ENCODE measurements around the gene OLFML2A. TPM values are rescaled to one million over a fixed set of nuclear protein-coding genes. Genes with fewer than 3 reads are reported as not detected.
A peak's percentile ranks its signal among the peaks of the same experiment; 100 is the strongest.

OLFML2A gene
- total RNA-seq, 1 donor = 4.3 TPM

GRCh38 chr9:124855566-124855943 is 78.6 kb downstream of the OLFML2A start:
- H3K4me3 ChIP-seq (ENCODE audit: low read depth, low read length) = no peak overlapping the region
- TF ChIP-seq, protein P1, sequence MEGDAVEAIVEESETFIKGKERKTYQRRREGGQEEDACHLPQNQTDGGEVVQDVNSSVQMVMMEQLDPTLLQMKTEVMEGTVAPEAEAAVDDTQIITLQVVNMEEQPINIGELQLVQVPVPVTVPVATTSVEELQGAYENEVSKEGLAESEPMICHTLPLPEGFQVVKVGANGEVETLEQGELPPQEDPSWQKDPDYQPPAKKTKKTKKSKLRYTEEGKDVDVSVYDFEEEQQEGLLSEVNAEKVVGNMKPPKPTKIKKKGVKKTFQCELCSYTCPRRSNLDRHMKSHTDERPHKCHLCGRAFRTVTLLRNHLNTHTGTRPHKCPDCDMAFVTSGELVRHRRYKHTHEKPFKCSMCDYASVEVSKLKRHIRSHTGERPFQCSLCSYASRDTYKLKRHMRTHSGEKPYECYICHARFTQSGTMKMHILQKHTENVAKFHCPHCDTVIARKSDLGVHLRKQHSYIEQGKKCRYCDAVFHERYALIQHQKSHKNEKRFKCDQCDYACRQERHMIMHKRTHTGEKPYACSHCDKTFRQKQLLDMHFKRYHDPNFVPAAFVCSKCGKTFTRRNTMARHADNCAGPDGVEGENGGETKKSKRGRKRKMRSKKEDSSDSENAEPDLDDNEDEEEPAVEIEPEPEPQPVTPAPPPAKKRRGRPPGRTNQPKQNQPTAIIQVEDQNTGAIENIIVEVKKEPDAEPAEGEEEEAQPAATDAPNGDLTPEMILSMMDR (IDR thresholded peaks at IDR 0.05; ENCODE audit: insufficient read depth, low read depth, low read length) = no peak
- DNase-seq (ENCODE audit: low read depth) = no peak

GRCh38 chr9:124855944-124856765 is 79.2 kb downstream of the OLFML2A start:
- TF ChIP-seq, protein P1 (IDR thresholded peaks at IDR 0.05; ENCODE audit: insufficient read depth, low read depth, low read length) = peak; percentile 36
- H3K4me3 ChIP-seq (ENCODE audit: low read depth, low read length) = no peak overlapping the region
- no peak for DNase-seq (ENCODE audit: low read depth)

- TF ChIP-seq, protein P1 (IDR thresholded peaks at IDR 0.05; ENCODE audit: insufficient read depth, low read depth, low read length) = no peak
- DNase-seq (ENCODE audit: low read depth) = no peak
- H3K4me3 ChIP-seq (ENCODE audit: low read depth, low read length) = no peak overlapping the region
These were observed 80.7 kb downstream of the OLFML2A start for GRCh38 chr9:124857533-124858162.

DNA sequence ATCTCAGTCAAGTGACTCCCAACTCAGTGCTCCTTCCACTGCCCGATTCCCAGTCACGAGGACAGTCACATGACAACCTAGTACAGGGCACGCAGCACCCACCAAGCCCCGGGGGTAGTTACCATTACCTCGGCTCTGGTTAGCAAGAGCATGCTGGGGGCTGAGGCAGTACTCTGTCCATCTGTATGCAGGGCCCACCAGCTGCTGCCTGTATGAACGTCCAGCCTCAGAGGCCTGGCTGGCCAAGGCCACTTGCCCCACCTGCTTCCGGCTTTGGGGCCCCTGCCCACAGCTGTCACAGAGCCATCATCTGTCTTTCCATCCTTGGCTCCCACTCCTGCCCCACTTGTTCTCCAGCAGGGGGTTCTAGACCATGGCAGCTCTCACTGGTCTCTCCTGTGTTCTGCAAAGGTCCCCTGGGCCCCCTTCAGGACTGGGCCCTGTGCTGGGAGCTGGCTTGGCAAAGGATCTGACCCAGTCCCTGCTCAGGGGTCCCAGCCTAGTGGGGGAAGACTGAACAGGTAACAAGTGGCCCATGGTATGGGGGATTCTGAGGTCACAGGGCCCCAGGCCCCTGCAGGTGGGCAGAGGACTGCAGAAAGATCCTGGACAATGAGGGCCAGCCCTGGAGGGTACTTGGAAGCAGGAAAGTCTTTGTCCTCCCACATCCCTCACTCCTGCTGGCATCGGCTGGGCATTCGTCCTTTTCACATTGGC is 81.6 kb downstream of the OLFML2A start:
- TF ChIP-seq, protein P1 (IDR thresholded peaks at IDR 0.05; ENCODE audit: insufficient read depth, low read depth, low read length) = no peak
- no peak for DNase-seq (ENCODE audit: low read depth)
- no peak overlapping the region for H3K4me3 ChIP-seq (ENCODE audit: low read depth, low read length)

- no peak for DNase-seq (ENCODE audit: low read depth)
- TF ChIP-seq, protein P1 (IDR thresholded peaks at IDR 0.05; ENCODE audit: insufficient read depth, low read depth, low read length) = no peak
- peak overlapping the region; percentile 85 for H3K4me3 ChIP-seq (ENCODE audit: low read depth, low read length)
These were observed 83.1 kb downstream of the OLFML2A start for GRCh38 chr9:124859803-124860581.

- H3K4me3 ChIP-seq (ENCODE audit: low read depth, low read length) = peak overlapping the region; percentile 85
- TF ChIP-seq, protein P1 (IDR thresholded peaks at IDR 0.05; ENCODE audit: insufficient read depth, low read depth, low read length) = no peak
- DNase-seq (ENCODE audit: low read depth) = no peak
These were observed 83.8 kb downstream of the OLFML2A start for GRCh38 chr9:124860582-124861341.
